Occipital lobe (tissue), 2 donors: Measurements from ENCODE around the gene ADCY1. TPM values are rescaled to one million over a fixed set of nuclear protein-coding genes. Genes with fewer than 3 reads are reported as not detected.

ENCODE experiments used
- DNase-seq: peaks from one replicate; lab custom pipeline; 2025; lab: John Stamatoyannopoulos, UW
- total RNA-seq: library from RNA; depleted of rRNA; stranded (reverse); fragments of >200 nt; gene quantifications from one replicate; pipeline ENCODE4 v1.2.3, GENCODE V29; 2014

The ADCY1 gene
- total RNA-seq, 1 donor from 2014 or later, result 226 TPM

DNA sequence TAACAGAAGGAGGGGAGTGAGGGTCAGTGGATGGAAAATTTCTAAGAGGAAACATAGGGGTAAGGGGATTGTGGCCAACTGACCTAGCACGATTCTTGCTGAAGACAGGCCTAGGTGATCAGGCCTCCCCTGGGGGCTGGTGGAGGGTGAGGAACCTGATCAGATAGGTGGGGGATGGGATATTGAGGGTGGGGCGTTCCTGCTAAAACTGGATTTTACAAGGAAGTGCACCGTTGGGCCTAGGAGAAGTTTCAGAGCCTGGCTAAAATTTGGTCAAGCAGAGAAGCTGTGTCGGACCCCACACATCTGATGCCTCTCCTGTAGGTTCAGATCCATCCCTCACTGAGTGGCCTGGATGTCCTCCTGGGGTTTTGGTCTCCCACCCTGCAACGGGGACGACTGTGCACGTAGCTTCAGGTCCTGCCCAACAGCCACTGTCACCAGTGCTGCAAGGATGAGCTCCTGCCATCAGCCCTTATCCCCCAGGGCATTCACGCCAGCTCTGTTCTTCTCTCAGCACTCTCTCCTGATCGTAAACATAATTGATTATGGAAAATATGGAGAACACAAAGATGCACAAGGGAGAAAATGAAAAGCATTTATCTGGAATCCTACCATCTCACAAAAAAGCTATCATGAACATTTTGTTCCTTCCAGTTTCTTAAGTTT, 89.9 kb downstream of the ADCY1 start:
- DNase-seq, result no peak

DNA sequence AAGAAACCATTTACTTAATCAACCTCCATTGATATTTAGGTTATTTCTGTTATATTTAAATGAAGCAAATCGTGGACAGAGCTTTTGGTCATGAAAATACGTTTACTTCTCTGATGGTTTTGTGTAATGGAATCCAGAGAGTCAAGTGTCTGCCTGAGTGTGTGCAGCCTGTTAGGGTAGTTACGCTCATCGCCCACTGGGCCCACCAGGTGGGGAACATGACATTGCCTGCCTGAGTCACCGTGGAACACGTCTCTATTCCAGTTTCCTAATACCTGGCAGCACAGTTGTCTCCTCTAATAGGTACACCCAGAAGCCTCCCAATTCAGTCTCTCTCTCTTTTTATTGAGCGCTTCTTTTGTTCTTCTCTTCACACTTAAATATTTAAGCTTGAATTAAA, 91.0 kb downstream of the ADCY1 start:
- DNase-seq, result no peak

GRCh38 chr7:45670227-45670626, 96.1 kb downstream of the ADCY1 start:
- no peak for DNase-seq

GRCh38 chr7:45670717-45671116, 96.5 kb downstream of the ADCY1 start:
- DNase-seq, result no peak

DNA sequence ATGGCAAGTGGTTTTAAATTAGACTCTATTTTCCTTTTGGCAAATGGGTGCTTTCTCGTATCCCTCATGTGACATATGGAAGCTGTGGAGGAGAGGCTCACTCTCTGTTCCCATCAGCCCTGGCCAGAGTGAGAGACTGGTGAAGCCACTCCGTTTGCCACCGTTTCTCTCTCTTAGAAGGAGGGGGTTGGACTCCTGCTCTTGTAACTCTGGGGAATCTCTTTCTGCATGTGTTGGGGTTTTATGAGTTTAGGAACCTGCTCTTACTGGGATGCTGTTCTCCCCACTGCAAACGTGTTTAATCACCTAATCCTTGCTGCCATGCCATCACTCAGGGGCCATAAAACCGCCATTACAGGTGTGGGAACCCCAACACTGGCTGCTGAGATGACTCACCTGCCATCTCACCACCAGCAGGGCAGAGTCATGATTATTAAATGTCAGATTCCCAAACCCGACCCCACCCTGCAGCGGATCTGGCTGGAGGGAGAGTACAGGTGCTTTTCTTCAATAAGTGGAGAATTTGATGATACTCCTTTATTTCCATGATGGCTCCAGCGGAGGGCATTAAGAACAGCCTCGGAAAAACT, 103.2 kb downstream of the ADCY1 start:
- no peak for DNase-seq

DNA sequence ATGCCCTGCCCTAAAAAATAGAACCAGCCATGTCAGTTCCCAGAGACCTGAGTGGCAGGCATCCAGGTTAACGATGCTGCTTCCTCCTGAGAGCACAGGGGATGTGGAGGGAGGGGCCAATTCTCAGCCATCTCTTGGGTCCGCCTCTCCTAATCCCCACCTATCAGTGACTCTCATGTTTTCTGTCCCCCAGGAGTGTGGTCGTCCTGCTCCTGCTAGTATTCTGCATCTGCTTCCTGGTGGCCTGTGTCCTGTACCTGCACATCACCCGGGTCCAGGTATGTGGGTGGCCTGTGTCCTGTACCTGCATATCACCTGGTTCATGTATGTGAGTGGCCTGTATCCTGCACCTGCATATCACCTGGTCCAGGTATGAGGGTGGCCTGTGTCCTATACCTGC, 105.3 kb downstream of the ADCY1 start:
- DNase-seq, result no peak

GRCh38 chr7:45680776-45681175, 106.6 kb downstream of the ADCY1 start:
- no peak for DNase-seq

GRCh38 chr7:45681596-45682357, 107.6 kb downstream of the ADCY1 start:
- no peak for DNase-seq

DNA sequence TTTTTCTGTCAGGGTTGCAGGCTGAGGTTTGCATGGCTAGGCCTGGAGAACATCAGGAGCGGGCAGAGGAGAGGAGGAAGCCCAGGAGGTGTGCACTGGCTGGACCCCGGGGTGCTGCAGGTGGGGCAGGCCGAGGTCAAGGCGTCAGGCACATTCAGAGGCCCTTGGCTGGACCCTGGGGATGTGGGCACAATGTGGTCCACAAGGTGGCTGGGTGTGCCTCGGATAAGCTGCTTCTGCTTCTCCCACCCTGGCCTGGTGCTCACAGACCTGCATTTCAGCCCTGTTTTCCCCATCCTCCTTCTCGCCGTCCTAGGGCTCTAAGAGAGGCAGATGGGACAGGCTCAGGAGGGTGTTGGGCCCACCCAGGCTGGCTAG, 108.2 kb downstream of the ADCY1 start:
- no peak for DNase-seq

DNA sequence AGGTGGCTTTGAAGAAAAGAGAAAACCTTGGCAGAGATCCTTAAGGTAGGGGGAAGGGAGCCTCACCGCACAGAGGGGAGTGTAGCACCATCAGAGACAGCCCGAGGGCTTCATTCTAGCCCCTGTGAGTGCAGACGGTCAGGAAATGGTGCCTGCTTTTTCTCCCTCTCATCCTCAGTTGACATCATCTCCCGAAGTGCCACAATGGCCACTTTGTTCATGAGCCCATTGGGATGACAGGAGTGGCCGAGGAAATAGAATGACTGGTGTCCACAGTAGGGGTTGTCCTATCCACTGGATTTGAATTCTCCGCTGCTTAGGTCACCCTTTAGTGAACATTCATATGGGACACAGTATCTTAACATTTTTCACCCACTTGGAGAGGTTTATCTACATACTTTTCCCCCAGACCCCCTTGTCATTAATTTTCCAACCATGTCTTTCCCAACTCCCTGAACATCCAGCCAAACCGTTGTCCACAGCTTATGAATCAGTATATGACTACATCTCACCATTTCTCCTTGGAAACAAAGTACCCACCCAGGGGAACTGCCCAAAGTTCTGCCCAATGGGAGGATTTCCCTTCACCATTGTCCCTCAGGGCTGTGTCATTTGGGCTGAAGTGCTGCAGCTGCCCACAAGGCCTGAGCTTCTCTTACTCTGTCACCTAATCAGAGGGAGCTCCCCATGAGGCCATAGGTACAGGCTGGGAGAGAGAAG, 108.8 kb downstream of the ADCY1 start:
- DNase-seq, result no peak

DNA sequence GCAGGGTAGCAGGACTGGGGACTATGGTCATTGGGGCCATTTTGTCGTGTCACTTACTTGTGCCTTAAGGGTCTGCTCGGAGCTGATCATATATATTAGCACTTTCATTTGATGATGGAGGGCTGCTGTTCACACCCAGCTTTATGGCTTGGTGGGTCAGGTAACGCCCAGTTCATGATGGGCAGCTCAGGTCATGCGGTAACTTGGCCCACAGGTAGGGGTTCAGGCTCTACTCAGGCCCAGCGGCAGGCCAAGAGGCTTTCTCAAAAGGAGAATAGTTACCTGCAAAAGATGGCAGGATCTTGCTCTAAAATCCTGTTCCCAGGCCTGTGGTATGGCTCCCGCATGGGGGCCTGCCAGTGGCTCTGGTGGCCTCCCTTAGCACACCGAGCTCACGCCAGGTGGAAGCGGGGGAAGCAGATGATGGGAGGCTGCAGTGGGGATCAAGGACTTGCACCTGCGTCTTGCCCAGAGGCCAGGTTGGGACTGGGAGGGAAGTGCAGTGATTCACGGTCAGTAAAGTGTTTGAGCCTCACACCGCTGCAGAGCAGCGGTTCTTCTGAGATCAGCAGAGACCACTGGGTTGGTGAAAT, 109.5 kb downstream of the ADCY1 start:
- no peak for DNase-seq

- no peak for DNase-seq
Measured at GRCh38 chr7:45684910-45685618, 110.9 kb downstream of the ADCY1 start.

- DNase-seq, result no peak
Measured at GRCh38 chr7:45685619-45686240, 111.6 kb downstream of the ADCY1 start.

GRCh38 chr7:45686441-45687184, 112.4 kb downstream of the ADCY1 start:
- DNase-seq, result no peak

- DNase-seq, result no peak
Measured at GRCh38 chr7:45687185-45687560, 113.0 kb downstream of the ADCY1 start.

- DNase-seq, result no peak
Measured at GRCh38 chr7:45687721-45688120, 113.6 kb downstream of the ADCY1 start.

DNA sequence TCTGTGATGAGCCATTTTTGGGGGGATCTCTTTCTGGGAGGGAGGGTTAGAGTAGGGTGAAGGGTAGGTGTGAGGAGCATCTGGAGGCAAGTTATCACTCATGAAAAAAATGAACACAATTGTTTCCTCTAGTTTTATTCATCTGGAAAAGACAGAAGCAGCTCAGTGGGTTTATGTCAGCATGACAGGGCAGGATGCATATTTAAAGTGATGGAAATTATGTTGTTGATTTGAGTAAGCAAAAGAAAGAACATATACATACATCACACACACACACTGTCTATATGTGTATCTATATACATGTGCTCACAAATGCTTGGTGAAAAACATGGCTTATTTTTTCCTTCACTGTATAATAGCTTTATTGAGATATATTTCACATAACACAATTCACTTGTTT, 114.2 kb downstream of the ADCY1 start:
- DNase-seq, result no peak

DNA sequence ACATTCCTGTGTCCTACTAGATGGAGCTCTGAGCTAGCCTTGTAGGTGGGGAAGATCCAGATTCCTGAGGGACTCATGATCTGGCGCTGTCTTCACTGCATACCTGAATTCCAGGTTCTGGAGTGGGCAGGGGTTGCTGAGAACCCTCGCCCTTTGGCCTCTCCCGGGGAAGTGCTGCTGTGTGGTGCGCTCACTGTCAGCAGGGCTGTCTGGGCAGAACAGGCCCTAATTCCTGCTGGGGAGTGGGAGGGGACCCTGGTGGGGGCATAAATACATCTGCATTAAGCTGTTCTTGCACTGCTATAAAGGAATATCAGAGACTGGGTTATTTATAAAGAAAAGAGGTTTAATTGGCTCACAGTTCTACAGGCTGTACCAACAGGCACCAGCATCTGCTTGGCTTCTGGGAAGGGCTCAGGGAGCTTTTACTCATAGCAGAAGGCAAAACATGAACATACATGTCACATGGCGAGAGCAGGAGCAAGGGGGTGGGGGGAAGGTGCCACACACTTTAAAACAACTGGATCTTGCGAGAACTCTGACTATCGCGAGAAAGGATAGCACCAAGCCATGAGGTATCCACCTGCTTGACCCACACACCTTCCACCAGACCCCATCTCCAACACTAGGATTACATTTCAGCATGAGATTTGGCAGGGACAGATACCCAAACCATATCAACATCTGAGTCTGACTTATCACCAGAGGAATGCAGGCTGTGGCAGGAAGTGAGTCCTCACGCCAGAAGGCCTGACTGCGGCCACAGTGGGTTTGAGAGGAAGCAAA, 115.0 kb downstream of the ADCY1 start:
- no peak for DNase-seq
